ACHN (cell line): Measurements from ENCODE around the gene C1orf167.
"Not testable (repeated sequence)": the region's sequence is repeated elsewhere in the genome, so short reads cannot be mapped to it uniquely, and the experiment has no call there.

Source experiments
- DNase-seq: peaks from one replicate; pipeline ENCODE4 v3.0.0-alpha.2; 2015
- in situ Hi-C: cut with HindIII; loops from 2 replicates; pipeline ENCODE4 v1.10.0; 2017; ENCODE audit warnings: low sequenced_read_pairs, low pct_ligation_motif_present, low pct_unique_long_range_greater_than_20kb

The C1orf167 gene

GRCh38 chr1:11790880-11791715, 29.1 kb downstream of the C1orf167 start:
- in situ Hi-C loops = no loop called here
- DNase-seq = no peak

DNA sequence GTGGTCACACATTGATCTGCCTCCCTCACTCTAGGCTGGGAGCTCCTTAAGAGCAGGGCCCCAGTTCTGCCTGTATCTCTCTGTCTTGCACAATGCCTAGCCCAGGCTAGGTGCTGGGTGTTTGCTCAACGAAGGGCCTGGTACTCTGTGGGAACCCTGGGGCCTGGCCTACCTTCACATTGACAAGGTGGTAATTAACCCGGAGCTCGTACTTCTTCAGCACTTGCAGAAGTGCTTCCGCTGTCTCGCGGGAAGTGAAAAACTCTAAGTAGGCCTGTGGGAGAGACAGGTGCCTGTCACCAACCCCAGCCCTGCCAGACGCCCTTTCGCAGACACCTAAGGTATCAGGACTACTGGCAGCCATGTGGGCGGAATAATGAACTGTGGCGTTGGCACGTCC, 30.1 kb downstream of the C1orf167 start:
- in situ Hi-C loops = no loop called here
- DNase-seq = no peak

- no peak for DNase-seq
- in situ Hi-C loops = no loop called here
Measured at GRCh38 chr1:11793819-11794218, 31.8 kb downstream of the C1orf167 start.

GRCh38 chr1:11794446-11795237, 32.6 kb downstream of the C1orf167 start:
- in situ Hi-C loops = no loop called here
- no peak for DNase-seq

DNA sequence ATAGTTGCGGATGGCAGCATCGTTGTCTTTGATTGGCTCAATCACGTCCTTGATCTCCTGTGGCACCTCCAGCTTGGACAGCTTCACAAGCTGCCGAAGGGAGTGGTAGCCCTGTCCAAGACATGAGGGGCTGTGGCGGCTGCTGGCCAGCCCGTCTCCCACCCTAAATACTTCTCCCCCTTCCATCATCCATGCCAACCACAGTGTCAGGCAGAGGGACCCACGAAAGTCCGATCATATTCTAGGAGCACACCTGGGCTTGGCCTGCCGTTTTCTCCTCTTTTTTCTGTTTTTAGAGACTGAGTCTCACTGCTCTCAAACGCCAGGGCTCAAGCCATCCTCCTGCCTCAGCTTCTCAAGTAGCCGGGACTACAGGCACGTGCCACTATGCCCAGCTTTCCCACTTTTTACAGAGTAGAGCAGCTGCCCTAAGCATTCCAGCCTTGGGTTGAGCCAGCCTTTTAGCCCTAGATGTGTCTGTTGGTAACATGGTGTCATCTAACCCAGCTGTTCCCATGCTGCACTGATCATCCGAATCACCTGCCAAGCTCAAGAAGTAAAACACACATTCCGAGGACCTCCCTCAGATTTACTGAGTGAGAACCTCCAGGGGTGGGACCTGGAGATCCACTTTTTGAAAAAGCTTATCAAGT, 33.4 kb downstream of the C1orf167 start:
- in situ Hi-C loops = no loop called here
- DNase-seq = no peak

- in situ Hi-C loops = no loop called here
- peak; percentile 92 for DNase-seq
Measured at GRCh38 chr1:11796036-11796828, 34.2 kb downstream of the C1orf167 start.

- in situ Hi-C loops = no loop called here
Measured at GRCh38 chr1:11797525-11798216, 35.7 kb downstream of the C1orf167 start.

DNA sequence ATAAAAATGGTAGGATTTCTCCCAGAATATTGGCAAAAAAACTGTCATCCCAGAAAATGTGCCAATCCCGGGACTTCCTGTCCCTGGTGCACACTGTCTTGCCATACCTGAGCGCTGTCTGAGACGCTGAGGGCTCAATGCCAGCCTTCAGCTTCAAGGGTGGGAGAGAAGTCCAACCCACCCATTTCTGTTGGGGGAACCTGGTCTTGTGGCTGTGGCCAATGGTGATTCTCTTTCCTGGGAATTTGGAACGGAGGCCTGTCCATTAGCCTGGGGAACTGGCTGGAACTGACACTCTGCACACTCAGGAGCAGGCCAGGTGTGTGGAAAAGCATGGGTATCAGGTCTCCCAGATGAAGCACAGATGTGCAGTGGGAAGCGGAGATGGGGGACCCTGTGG, 37.1 kb downstream of the C1orf167 start:
- in situ Hi-C loops = no loop called here
- no peak for DNase-seq

More at GRCh38 chr1:11797525-11798216, 35.7 kb downstream of the C1orf167 start:
- peak; percentile 78 for DNase-seq

DNA sequence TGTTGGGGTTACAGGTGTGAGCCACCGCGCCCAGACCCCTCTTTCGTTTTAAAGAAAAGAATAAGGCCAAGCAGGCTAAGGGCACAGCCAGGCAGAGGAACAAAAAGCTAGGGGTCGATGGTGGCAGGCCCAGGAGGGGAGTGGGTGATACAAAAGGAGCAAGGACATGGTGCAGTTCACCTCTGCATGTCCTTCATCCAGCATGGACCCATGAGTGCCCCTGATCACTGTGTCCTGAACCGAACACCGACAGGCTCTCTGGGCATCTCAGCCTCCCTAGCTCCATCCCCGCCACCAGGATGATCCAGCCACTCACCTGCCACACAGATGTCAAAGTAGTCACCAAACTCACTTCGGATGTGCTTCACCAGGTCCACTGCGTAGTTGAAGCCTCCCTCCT, 37.9 kb downstream of the C1orf167 start:
- in situ Hi-C loops = no loop called here
- DNase-seq = no peak

- in situ Hi-C loops = no loop called here
- DNase-seq = no peak
Measured at GRCh38 chr1:11800391-11800755, 38.4 kb downstream of the C1orf167 start.

DNA sequence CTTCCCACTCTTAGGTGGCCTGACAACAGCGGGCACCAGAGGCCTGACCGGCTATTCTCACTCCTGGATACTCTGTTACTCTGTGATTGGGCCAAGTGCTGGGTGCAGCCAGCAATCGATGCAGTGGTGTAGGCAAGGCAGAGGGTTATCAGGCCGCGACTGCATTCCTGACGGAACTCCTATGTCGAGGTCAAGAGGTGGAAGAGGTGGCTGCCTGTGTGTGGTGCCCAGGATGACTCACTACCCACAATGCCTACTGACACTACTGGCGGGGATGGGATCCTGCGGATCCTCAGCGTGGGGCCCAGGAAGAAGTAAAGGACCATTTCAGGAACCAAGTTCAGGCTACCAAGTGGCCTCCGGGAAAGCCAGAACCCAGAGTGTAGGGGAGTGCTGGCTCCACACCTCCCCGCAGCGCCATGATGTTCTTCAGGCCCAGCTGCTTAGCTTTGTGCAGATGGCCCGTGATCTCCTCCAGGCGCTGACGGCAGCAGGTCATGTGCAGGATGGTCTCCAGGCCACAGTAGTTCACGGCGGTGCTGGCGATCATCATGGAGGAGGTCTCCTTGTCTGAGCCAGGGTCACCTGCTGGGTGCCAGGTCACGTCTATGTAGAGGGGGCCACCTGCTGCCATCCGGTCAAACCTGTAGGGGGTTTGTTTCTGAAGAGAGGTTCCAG, 38.9 kb downstream of the C1orf167 start:
- DNase-seq = peak; percentile 81

DNA sequence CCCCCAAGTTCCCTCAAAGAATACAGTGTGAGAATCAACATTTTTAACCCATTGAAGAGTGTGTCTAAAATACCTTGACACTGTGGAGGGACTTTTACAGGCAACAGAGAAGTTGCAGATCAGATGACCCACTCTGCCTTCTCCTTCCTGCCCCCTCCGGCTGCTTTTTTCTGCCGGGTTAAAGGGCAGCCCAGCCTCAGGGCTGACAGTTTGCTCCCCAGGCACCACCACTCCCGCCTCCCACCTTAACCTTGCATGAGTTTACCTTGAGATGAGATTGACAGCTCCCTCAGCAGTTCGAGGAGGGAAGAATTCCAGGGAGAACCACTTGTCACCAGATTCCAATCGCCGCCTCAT, 40.6 kb downstream of the C1orf167 start:
- in situ Hi-C loops = no loop called here

More for the DNA sequence above, 38.9 kb downstream of the C1orf167 start:
- in situ Hi-C loops = no loop called here

DNA sequence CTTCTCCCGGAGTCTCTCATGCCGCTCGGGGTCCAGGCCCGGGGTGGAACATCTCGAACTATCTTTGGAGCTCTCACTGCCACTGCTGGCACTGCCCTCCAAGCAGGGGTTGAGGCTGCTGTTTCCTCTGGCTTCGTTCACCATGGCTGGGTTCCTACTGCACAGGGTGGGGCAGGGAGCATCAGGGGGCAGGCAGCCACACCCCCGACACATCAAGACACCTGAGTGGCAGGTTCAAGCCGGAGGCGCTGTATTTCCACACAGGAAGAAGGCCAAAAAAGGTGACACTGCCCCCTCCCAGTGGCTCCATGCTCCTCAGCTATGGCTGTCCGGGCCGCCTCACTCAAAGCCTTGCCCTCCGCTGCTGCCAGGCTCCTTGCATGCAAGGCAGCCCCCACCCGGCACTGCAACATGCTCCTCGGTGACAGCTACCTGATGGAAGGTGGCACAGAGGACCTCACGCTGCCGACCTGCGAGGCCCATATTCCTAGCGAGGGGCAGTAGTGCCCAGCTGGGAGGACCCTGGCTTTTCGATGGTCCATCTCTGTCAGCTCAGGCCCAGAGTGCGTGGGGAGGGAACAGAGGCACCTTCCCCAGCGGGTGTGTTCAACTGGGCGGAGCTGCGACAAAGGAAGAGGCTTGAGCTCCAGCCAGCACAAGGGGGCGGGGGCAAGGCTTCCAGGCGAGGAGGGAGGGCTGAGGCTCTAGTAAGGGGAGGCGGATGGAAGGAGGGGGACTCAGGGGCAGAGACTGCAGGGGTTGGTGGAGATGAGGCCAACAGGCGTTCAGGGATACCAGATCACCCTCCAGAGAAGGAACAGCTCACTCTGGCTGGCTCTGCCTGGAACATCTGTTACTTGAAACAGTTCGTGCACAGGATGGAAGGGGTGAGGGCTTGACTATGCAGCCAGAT, 41.2 kb downstream of the C1orf167 start:
- in situ Hi-C loops = no loop called here
- peak; percentile 94 for DNase-seq

More for the DNA sequence above, 40.6 kb downstream of the C1orf167 start:
- DNase-seq = no peak

- DNase-seq, in situ Hi-C loops: not testable (repeated sequence)
Measured at GRCh38 chr1:11803924-11804665, 42.1 kb downstream of the C1orf167 start.

- in situ Hi-C loops = no loop called here
- peak; percentile 37 for DNase-seq
Measured at GRCh38 chr1:11804666-11805421, 42.9 kb downstream of the C1orf167 start.
